Activated CD4-positive, alpha-beta T cell treated with anti-CD3 and anti-CD28 coated beads, Interleukin-2, amount 10 ng/mL, durations not matched to agents 24 days and 14 days (primary cell): ENCODE data around the gene UBL4B. TPM values are rescaled to one million over a fixed set of nuclear protein-coding genes. Genes with fewer than 3 reads are reported as not detected.
"Not testable (repeated sequence)": the region's sequence is repeated elsewhere in the genome, so short reads cannot be mapped to it uniquely, and the experiment has no call there.

ENCODE experiments used
- DNase-seq: peaks from one replicate; pipeline ENCODE4 v3.0.0; 2022
- H3K27ac Mint-ChIP-seq: one replicate; pipeline ENCODE4 v1.8.0; 2022; ENCODE audit warnings: mild to moderate bottlenecking, mixed read lengths
- H3K27me3 Mint-ChIP-seq: one replicate; pipeline ENCODE4 v1.8.0; 2022; ENCODE audit warnings: mixed read lengths
- H3K36me3 Mint-ChIP-seq: one replicate; pipeline ENCODE4 v1.8.0; 2022; ENCODE audit warnings: low read depth, mild to moderate bottlenecking, mixed read lengths
- H3K4me1 Mint-ChIP-seq: one replicate; pipeline ENCODE4 v1.8.0; 2021; ENCODE audit warnings: mixed read lengths
- H3K4me3 Mint-ChIP-seq: one replicate; pipeline ENCODE4 v1.8.0; 2022; ENCODE audit warnings: mild to moderate bottlenecking, moderate library complexity, mixed read lengths
- H3K9me3 Mint-ChIP-seq: one replicate; pipeline ENCODE4 v1.8.0; 2021; ENCODE audit warnings: mixed read lengths
- intact Hi-C: fragments of 100-400 bp; cut with micrococcal nuclease; formaldehyde crosslinking; loops from one replicate; pipeline ENCODE4 v1.15.1; 2023
- total RNA-seq: library from RNA; stranded (reverse); gene quantifications from 2 replicates; pipeline ENCODE4 v1.2.3, GENCODE V29; 2022

UBL4B gene
- total RNA-seq, 1 donor from 2014 or later, result not detected

GRCh38 chr1:110076789-110077500, 35.3 kb upstream of the UBL4B start:
- no peak overlapping the region for H3K27ac Mint-ChIP-seq
- intact Hi-C loops, result no loop called here
- H3K36me3 Mint-ChIP-seq, result no peaks in the 10 kb centered on the region
- peaks cover 53% of the 10 kb centered on the region for H3K27me3 Mint-ChIP-seq
- no peak for DNase-seq
- H3K9me3 Mint-ChIP-seq, result no peaks in the 10 kb centered on the region
- H3K4me3 Mint-ChIP-seq, result no peak overlapping the region
- no peaks in the 10 kb centered on the region for H3K4me1 Mint-ChIP-seq

- not testable (repeated sequence) for H3K36me3 Mint-ChIP-seq, DNase-seq, H3K4me3 Mint-ChIP-seq, H3K9me3 Mint-ChIP-seq
- intact Hi-C loops, result loop anchor here (5.0 kb wide), 1 partner anchor 37 kb away; no protein-coding TSS in a partner anchor
- H3K27ac Mint-ChIP-seq, result peak overlapping the region; percentile 55
- peaks cover 14% of the 10 kb centered on the region for H3K4me1 Mint-ChIP-seq
- H3K27me3 Mint-ChIP-seq, result peaks cover 47% of the 10 kb centered on the region
Observed at GRCh38 chr1:110079995-110080394, 32.2 kb upstream of the UBL4B start.

- no peaks in the 10 kb centered on the region for H3K36me3 Mint-ChIP-seq
Observed at GRCh38 chr1:110081061-110081460, 31.2 kb upstream of the UBL4B start.

GRCh38 chr1:110082477-110082876, 29.8 kb upstream of the UBL4B start:
- intact Hi-C loops, result loop anchor here (2.0 to 5.0 kb wide), 2 partner anchors 14 to 35 kb away; no protein-coding TSS in a partner anchor

More at GRCh38 chr1:110081061-110081460, 31.2 kb upstream of the UBL4B start:
- H3K4me3 Mint-ChIP-seq, result no peak overlapping the region
- DNase-seq, result no peak
- no peak overlapping the region for H3K27ac Mint-ChIP-seq
- no peaks in the 10 kb centered on the region for H3K9me3 Mint-ChIP-seq
- peaks cover 50% of the 10 kb centered on the region for H3K27me3 Mint-ChIP-seq
- peaks cover 19% of the 10 kb centered on the region for H3K4me1 Mint-ChIP-seq
- intact Hi-C loops, result loop anchor here (5.0 kb wide), 1 partner anchor 36 kb away; no protein-coding TSS in a partner anchor

GRCh38 chr1:110083061-110083865, 29.0 kb upstream of the UBL4B start:
- Mint-ChIP-seq H3K27me3 (peaks cover 62% of the 10 kb centered on the region), H3K9me3 (no peaks in the 10 kb centered on the region), H3K36me3 (no peaks in the 10 kb centered on the region), H3K4me1 (peaks cover 19% of the 10 kb centered on the region), H3K27ac (peak overlapping the region; percentile 63), H3K4me3 (peak overlapping the region; percentile 84)
- DNase-seq, result peak; percentile 68
- intact Hi-C loops, result loop anchor here (2.0 to 5.0 kb wide), 2 partner anchors 14 to 34 kb away; no protein-coding TSS in a partner anchor

More at GRCh38 chr1:110082477-110082876, 29.8 kb upstream of the UBL4B start:
- H3K4me3 Mint-ChIP-seq, result peak overlapping the region; percentile 18
- no peaks in the 10 kb centered on the region for H3K9me3 Mint-ChIP-seq
- DNase-seq, result no peak
- peaks cover 60% of the 10 kb centered on the region for H3K27me3 Mint-ChIP-seq
- no peak overlapping the region for H3K27ac Mint-ChIP-seq
- peaks cover 19% of the 10 kb centered on the region for H3K4me1 Mint-ChIP-seq
- H3K36me3 Mint-ChIP-seq, result no peaks in the 10 kb centered on the region

GRCh38 chr1:110083866-110084226, 28.4 kb upstream of the UBL4B start:
- peak overlapping the region; percentile 84 for H3K4me3 Mint-ChIP-seq
- peak overlapping the region; percentile 54 for H3K27ac Mint-ChIP-seq
- H3K4me1 Mint-ChIP-seq, result peaks cover 19% of the 10 kb centered on the region
- DNase-seq, result peak; percentile 67
- no peaks in the 10 kb centered on the region for H3K9me3 Mint-ChIP-seq
- H3K27me3 Mint-ChIP-seq, result peaks cover 57% of the 10 kb centered on the region
- H3K36me3 Mint-ChIP-seq, result no peaks in the 10 kb centered on the region
- intact Hi-C loops, result loop anchor here (1.0 to 5.0 kb wide), 3 partner anchors 15 to 33 kb away; no protein-coding TSS in a partner anchor

GRCh38 chr1:110084227-110085078, 27.8 kb upstream of the UBL4B start:
- H3K27ac Mint-ChIP-seq, result peak overlapping the region; percentile 54

GRCh38 chr1:110085671-110086070, 26.6 kb upstream of the UBL4B start:
- H3K9me3 Mint-ChIP-seq, result no peaks in the 10 kb centered on the region
- peaks cover 19% of the 10 kb centered on the region for H3K4me1 Mint-ChIP-seq
- H3K36me3 Mint-ChIP-seq, result no peaks in the 10 kb centered on the region
- no peak overlapping the region for H3K4me3 Mint-ChIP-seq
- H3K27me3 Mint-ChIP-seq, result peaks cover 60% of the 10 kb centered on the region
- no peak for DNase-seq
- intact Hi-C loops, result no loop called here
- peak overlapping the region; percentile 26 for H3K27ac Mint-ChIP-seq

More at GRCh38 chr1:110084227-110085078, 27.8 kb upstream of the UBL4B start:
- peaks cover 56% of the 10 kb centered on the region for H3K27me3 Mint-ChIP-seq
- peaks cover 19% of the 10 kb centered on the region for H3K4me1 Mint-ChIP-seq
- intact Hi-C loops, result loop anchor here (1.0 to 5.0 kb wide), 2 partner anchors 21 to 33 kb away; no protein-coding TSS in a partner anchor
- peak overlapping the region; percentile 84 for H3K4me3 Mint-ChIP-seq
- no peaks in the 10 kb centered on the region for H3K9me3 Mint-ChIP-seq
- peak; percentile 83 for DNase-seq
- no peaks in the 10 kb centered on the region for H3K36me3 Mint-ChIP-seq

- peaks cover 56% of the 10 kb centered on the region for H3K27me3 Mint-ChIP-seq
- no peak overlapping the region for H3K4me3 Mint-ChIP-seq
- no peaks in the 10 kb centered on the region for H3K9me3 Mint-ChIP-seq
- intact Hi-C loops, result no loop called here
- DNase-seq, result no peak
- peaks cover 19% of the 10 kb centered on the region for H3K4me1 Mint-ChIP-seq
- no peak overlapping the region for H3K27ac Mint-ChIP-seq
- no peaks in the 10 kb centered on the region for H3K36me3 Mint-ChIP-seq
Observed at GRCh38 chr1:110086961-110087360, 25.3 kb upstream of the UBL4B start.

GRCh38 chr1:110087812-110088738, 24.2 kb upstream of the UBL4B start:
- Mint-ChIP-seq H3K27me3 (peaks cover 59% of the 10 kb centered on the region), H3K9me3 (no peaks in the 10 kb centered on the region), H3K4me1 (peaks cover 17% of the 10 kb centered on the region), H3K27ac (no peak overlapping the region), H3K4me3 (no peak overlapping the region), H3K36me3 (no peaks in the 10 kb centered on the region)
- DNase-seq, result peak; percentile 87
- intact Hi-C loops, result loop anchor here (1.0 kb wide), 2 partner anchors 18 to 408 kb away; no protein-coding TSS in a partner anchor

- H3K27me3 Mint-ChIP-seq, result peaks cover 53% of the 10 kb centered on the region
- no peak for DNase-seq
Observed at GRCh38 chr1:110088739-110089316, 23.4 kb upstream of the UBL4B start.

More at GRCh38 chr1:110088739-110089316, 23.4 kb upstream of the UBL4B start:
- H3K36me3 Mint-ChIP-seq, result no peaks in the 10 kb centered on the region
- no peak overlapping the region for H3K27ac Mint-ChIP-seq
- intact Hi-C loops, result loop anchor here (1.0 kb wide), 2 partner anchors 17 to 407 kb away; no protein-coding TSS in a partner anchor
- H3K4me3 Mint-ChIP-seq, result no peak overlapping the region
- H3K4me1 Mint-ChIP-seq, result peaks cover 10% of the 10 kb centered on the region
- H3K9me3 Mint-ChIP-seq, result no peaks in the 10 kb centered on the region
